HepG2 (cell line): ENCODE data around the gene BPGM. TPM values are rescaled to one million over a fixed set of nuclear protein-coding genes. Genes with fewer than 3 reads are reported as not detected.

Experiments
- ATAC-seq: fragments of 200-7000 bp; cut with Tn5 transposase; 3 replicates; pipeline ENCODE4 v1.9.1; 2020; ENCODE audit warnings: mild to moderate bottlenecking, moderate library complexity
- BruUV-seq: library from RNA; stranded (reverse); fragments of 400-500 nt; replicated peaks from 2 replicates; lab custom pipeline; 2021; lab: Mats Ljungman, UMichigan
- CTCF ChIA-PET: fragments of 300-600 bp; formaldehyde crosslinking; extraction: SDS; loops from one replicate; lab custom pipeline; 2021; ENCODE audit warnings: low total read pairs, inconsistent platforms, low intra/inter-chr PET ratio; lab: Yijun Ruan, JAX
- POLR2A ChIA-PET: fragments of 350-600 bp; sonication (Branson Sonifier 250); formaldehyde crosslinking; loops from one replicate; lab custom pipeline; 2020; ENCODE audit warnings: antibody characterized with exemption, inconsistent platforms; lab: Yijun Ruan, JAX
- DNase-seq: peaks from one replicate; pipeline ENCODE4 v3.0.0-alpha.2; 2015; ENCODE audit warnings: low spot score
- FAIRE-seq: peaks from 3 replicates; lab custom pipeline; 2011; peaks lifted over from hg19 to GRCh38; lab: Jason Lieb, UNC
- H2AFZ ChIP-seq: one replicate; pipeline ENCODE4 v1.6.1; 2011; ENCODE audit warnings: low read length, inconsistent platforms
- H3K27ac ChIP-seq: fragments of 300-600 bp; 3 replicates; pipeline ENCODE4 v1.8.0; 2011; ENCODE audit warnings: mixed run types, mild to moderate bottlenecking, mixed read lengths, low read length, inconsistent platforms; ENCODE audit not compliant: insufficient read depth; ENCODE audit errors: extremely low read length
- H3K27me3 ChIP-seq, 2 experiments: fragments of 200-600 bp in 1 of 2; 2 replicates in 1 of 2; 3 replicates in 1 of 2; pipeline versions ENCODE4 v1.6.0 to v1.8.0; 2011; ENCODE audit warnings: low read length in 2 of 2, mild to moderate bottlenecking in 2 of 2, moderate library complexity in 2 of 2, inconsistent platforms in 1 of 2; ENCODE audit not compliant: insufficient read depth in 2 of 2, control insufficient read depth in 1 of 2
- H3K36me3 ChIP-seq, 2 experiments: fragments of 200-600 bp in 1 of 2; replicated peaks in 1 of 2; 2 replicates in 1 of 2; 3 replicates in 1 of 2; pipeline versions ENCODE4 v1.5.1 to v1.8.0; 2011; ENCODE audit warnings: low read length in 2 of 2, inconsistent platforms in 1 of 2; ENCODE audit not compliant: insufficient read depth in 2 of 2, control insufficient read depth in 1 of 2
- H3K4me1 ChIP-seq: 2 replicates; pipeline ENCODE4 v1.5.1; 2012; ENCODE audit warnings: low read length, inconsistent platforms; ENCODE audit not compliant: insufficient read depth
- H3K4me2 ChIP-seq: 2 replicates; pipeline ENCODE4 v1.6.0; 2011; ENCODE audit warnings: low read depth, low read length, inconsistent platforms
- H3K4me3 ChIP-seq, 3 experiments: fragments of 200-600 bp in 1 of 3; sonication (generic), shearing (Covaris generic) in 1 of 3; replicated peaks in 1 of 3; 2 replicates each; pipeline ENCODE4 v1.5.1; 2011 to 2016; ENCODE audit warnings: low read length in 3 of 3, inconsistent platforms in 2 of 3, low read depth in 2 of 3, mild to moderate bottlenecking in 2 of 3, control low read depth in 1 of 3, mixed read lengths in 1 of 3; ENCODE audit not compliant: insufficient read depth in 1 of 3
- H3K79me2 ChIP-seq: one replicate; pipeline ENCODE4 v1.6.1; 2011; ENCODE audit warnings: low read length, inconsistent platforms; ENCODE audit not compliant: insufficient read depth
- H3K9ac ChIP-seq: 2 replicates; pipeline ENCODE4 v1.6.0; 2011; ENCODE audit warnings: mild to moderate bottlenecking, low read depth, low read length, inconsistent platforms; ENCODE audit not compliant: insufficient read depth
- H3K9me3 ChIP-seq: 2 replicates; pipeline ENCODE4 v1.5.1; 2012; ENCODE audit warnings: mild to moderate bottlenecking, low read length
- H4K20me1 ChIP-seq: 2 replicates; pipeline ENCODE4 v1.6.0; 2011; ENCODE audit warnings: inconsistent platforms, mild to moderate bottlenecking, low read length, moderate library complexity; ENCODE audit not compliant: insufficient read depth
- ATF7 ChIP-seq, 2 experiments: fragments of 450-650 bp in 1 of 2; sonication (generic) in 1 of 2; formaldehyde crosslinking in 1 of 2; IDR thresholded peaks; 2 replicates each; pipeline versions ENCODE4 v1.4.0 to v1.6.1; 2016 to 2020; ENCODE audit warnings: antibody characterized with exemption in 1 of 2, mild to moderate bottlenecking in 1 of 2, missing genetic modification reagents in 1 of 2
- CEBPB ChIP-seq: IDR thresholded peaks from 2 replicates; pipeline ENCODE4 v1.6.1; 2011; ENCODE audit warnings: low read depth, low read length, improper control_type of control experiment, borderline replicate concordance
- GLMP ChIP-seq: sonication (generic); formaldehyde crosslinking; IDR thresholded peaks from 2 replicates; pipeline ENCODE4 v1.9.0; 2021; ENCODE audit warnings: missing genetic modification reagents, mild to moderate bottlenecking, borderline replicate concordance
- MAFF ChIP-seq: IDR thresholded peaks from 2 replicates; pipeline ENCODE4 v1.6.1; 2011; ENCODE audit warnings: low read depth, low read length, improper control_type of control experiment
- MAFK ChIP-seq, 2 experiments: IDR thresholded peaks in 1 of 2; conservative IDR thresholded peaks in 1 of 2; 2 replicates each; pipeline ENCODE4 v1.6.1; 2011; ENCODE audit warnings: improper control_type of control experiment in 2 of 2, low read length in 2 of 2
- ZNF317 ChIP-seq: sonication (generic); formaldehyde crosslinking; IDR thresholded peaks from 2 replicates; pipeline ENCODE4 v1.5.0; 2020; ENCODE audit warnings: mild to moderate bottlenecking, missing genetic modification reagents
- ZNF709 ChIP-seq: sonication (generic); formaldehyde crosslinking; IDR thresholded peaks from 2 replicates; pipeline ENCODE4 v1.5.0; 2020; ENCODE audit warnings: mild to moderate bottlenecking, missing genetic modification reagents
- WGBS: methylation state at CpG from one replicate; pipeline ENCODE4 v1.1.6; 2017; ENCODE audit warnings: low lambda C conversion rate; 5-methylcytosine and 5-hydroxymethylcytosine counted together
- in situ Hi-C: cut with HindIII; loops from 2 replicates; pipeline ENCODE4 v1.10.0; 2017; ENCODE audit warnings: low pct_unique_long_range_greater_than_20kb; ENCODE audit not compliant: extremely low pct_ligation_motif_present
- intact Hi-C: fragments of 100-400 bp; cut with micrococcal nuclease; formaldehyde crosslinking; loops from one replicate; pipeline ENCODE4 v1.10.0; 2022; ENCODE audit not compliant: unreplicated experiment
- polyA plus RNA-seq, 8 experiments: library from polyadenylated mRNA; depleted of rRNA in 3 of 8; stranded (reverse) in 7 of 8; unstranded in 1 of 8; fragments of >200 nt; fragmentation: Illumina TruSeq in 4 of 8; extraction: Trizol in 4 of 8; gene quantifications; 2 replicates each; pipeline versions ENCODE4 v1.2.1 to v1.2.3, GENCODE V29; 2011 to 2016; ENCODE audit warnings: low read depth in 4 of 8, missing spikeins in 1 of 8, mixed read lengths in 1 of 8; ENCODE audit not compliant: insufficient read depth in 1 of 8
- total RNA-seq, 5 experiments: library from RNA; depleted of rRNA; stranded (reverse); fragments of >200 nt; fragmentation: Illumina TruSeq; extraction: Trizol; gene quantifications; 2 replicates each; pipeline ENCODE4 v1.2.3, GENCODE V29; 2016; ENCODE audit warnings: low read depth in 1 of 5

Gene BPGM
- total and polyA plus RNA-seq, 2 of the 13 experiments (the other 11 are each of a cell fraction or from before 2014, with no cell fraction given) = 4.0 to 7.5 TPM

- DNase-seq (no peak), ATAC-seq (no peak), FAIRE-seq (no peak)
- TF ChIP-seq ZNF317 (CRISPR knock-in tag) (no peak), ATF7 (IDR thresholded peaks at IDR 0.05) (peak; percentile 64), ATF7 (CRISPR knock-in tag; IDR thresholded peaks at IDR 0.05) (no peak), CEBPB (peak; percentile 48; the same call in 1 of the 2 replicates)
- WGBS = 2% methylated on average over 3 of the region's 3 CpGs
- in situ Hi-C loops (no loop called here), intact Hi-C loops (no loop called here)
- no peak overlapping the region for H2AFZ ChIP-seq
- no peak overlapping the region for H3K4me2 ChIP-seq
- no peaks in the 10 kb centered on the region for H3K4me1 ChIP-seq
- H3K9me3 ChIP-seq = no peaks in the 10 kb centered on the region
- no TSS peak for BruUV-seq
- H3K27ac ChIP-seq = no peak overlapping the region
- no peak overlapping the region for H3K9ac ChIP-seq
- peaks cover 0 to 5% of the 10 kb centered on the region in 2 experiments; a peak in 1 of 5 replicates for H3K27me3 ChIP-seq
- H3K79me2 ChIP-seq = no peaks in the 10 kb centered on the region
- CTCF ChIA-PET = no interaction called here
- H3K36me3 ChIP-seq = no peaks in the 10 kb centered on the region
- H3K4me3 ChIP-seq = no peak overlapping the region
- POLR2A ChIA-PET = no interaction called here
- H4K20me1 ChIP-seq = no peaks in the 10 kb centered on the region
Observed at GRCh38 chr7:134613623-134614347, 32.9 kb upstream of the BPGM start.

GRCh38 chr7:134616611-134617010, 30.0 kb upstream of the BPGM start:
- in situ Hi-C loops (no loop called here), intact Hi-C loops (no loop called here)
- ATAC-seq = no peak
- Histone ChIP-seq H3K27me3 (peaks cover 0 to 5% of the 10 kb centered on the region in 2 experiments; a peak in 1 of 5 replicates), H4K20me1 (no peaks in the 10 kb centered on the region), H3K9ac (no peak overlapping the region), H3K4me2 (no peak overlapping the region), H3K27ac (no peak overlapping the region), H3K4me1 (no peaks in the 10 kb centered on the region), H3K36me3 (no peaks in the 10 kb centered on the region), H3K4me3 (no peak overlapping the region), H3K9me3 (no peaks in the 10 kb centered on the region), H2AFZ (no peak overlapping the region), H3K79me2 (no peaks in the 10 kb centered on the region)
- 2% methylated on average over 2 of the region's 2 CpGs for WGBS
- no TSS peak for BruUV-seq
- DNase-seq = no peak
- POLR2A ChIA-PET = no interaction called here
- FAIRE-seq = no peak
- TF ChIP-seq ZNF709 (CRISPR knock-in tag) (no peak), MAFK (conservative IDR thresholded peaks at IDR 0.05 in 1 of 2, IDR thresholded peaks at IDR 0.05 in 1 of 2; ENCODE audit: low read length in 2 of 2) (peak; percentile 28 to 45; a peak in 2 of 4 replicates), GLMP (CRISPR knock-in tag) (no peak), MAFF (0 out of 2 replicates have a peak, but pooled peaks have one; percentile 34)
- CTCF ChIA-PET = no interaction called here
